Measurements from ENCODE around the gene DRD1.

GRCh38 chr5:175483337-175483736 lies 39.4 kb upstream of the DRD1 start:
- TF ChIP-seq, protein P1, sequence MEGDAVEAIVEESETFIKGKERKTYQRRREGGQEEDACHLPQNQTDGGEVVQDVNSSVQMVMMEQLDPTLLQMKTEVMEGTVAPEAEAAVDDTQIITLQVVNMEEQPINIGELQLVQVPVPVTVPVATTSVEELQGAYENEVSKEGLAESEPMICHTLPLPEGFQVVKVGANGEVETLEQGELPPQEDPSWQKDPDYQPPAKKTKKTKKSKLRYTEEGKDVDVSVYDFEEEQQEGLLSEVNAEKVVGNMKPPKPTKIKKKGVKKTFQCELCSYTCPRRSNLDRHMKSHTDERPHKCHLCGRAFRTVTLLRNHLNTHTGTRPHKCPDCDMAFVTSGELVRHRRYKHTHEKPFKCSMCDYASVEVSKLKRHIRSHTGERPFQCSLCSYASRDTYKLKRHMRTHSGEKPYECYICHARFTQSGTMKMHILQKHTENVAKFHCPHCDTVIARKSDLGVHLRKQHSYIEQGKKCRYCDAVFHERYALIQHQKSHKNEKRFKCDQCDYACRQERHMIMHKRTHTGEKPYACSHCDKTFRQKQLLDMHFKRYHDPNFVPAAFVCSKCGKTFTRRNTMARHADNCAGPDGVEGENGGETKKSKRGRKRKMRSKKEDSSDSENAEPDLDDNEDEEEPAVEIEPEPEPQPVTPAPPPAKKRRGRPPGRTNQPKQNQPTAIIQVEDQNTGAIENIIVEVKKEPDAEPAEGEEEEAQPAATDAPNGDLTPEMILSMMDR (IDR thresholded peaks at IDR 0.05 in 2 of 3, conservative IDR thresholded peaks at IDR 0.05 in 1 of 3; ENCODE audit: borderline replicate concordance in 1 of 3, insufficient read depth in 1 of 3, low read depth in 2 of 3, low read length in 2 of 3) = no peak
- TF ChIP-seq EZH2 (IDR thresholded peaks at IDR 0.05) = no peak
- TF ChIP-seq EGR1 (IDR thresholded peaks at IDR 0.05; ENCODE audit: low read depth) = no peak
- no peak for TF ChIP-seq POLR2A (IDR thresholded peaks at IDR 0.05; ENCODE audit: borderline replicate concordance, extremely low read depth, insufficient read depth, insufficient read length)
- no peak for TF ChIP-seq SRF (IDR thresholded peaks at IDR 0.05; ENCODE audit: low read depth)
- TF ChIP-seq JUND (IDR thresholded peaks at IDR 0.05) = no peak
- TF ChIP-seq RAD21 (IDR thresholded peaks at IDR 0.05; ENCODE audit: low read depth) = no peak
- no peak for TF ChIP-seq POLR2AphosphoS5 (IDR thresholded peaks at IDR 0.05; ENCODE audit: low read depth, low read length)
- no peak for TF ChIP-seq ELF1 (IDR thresholded peaks at IDR 0.05; ENCODE audit: borderline replicate concordance, low read depth)
- TF ChIP-seq SIN3A (IDR thresholded peaks at IDR 0.05; ENCODE audit: low read depth) = no peak
- TF ChIP-seq SP1 (IDR thresholded peaks at IDR 0.05; ENCODE audit: low read depth) = no peak
- TF ChIP-seq REST (IDR thresholded peaks at IDR 0.05; ENCODE audit: low read depth) = no peak
- no peak for TF ChIP-seq EZH2phosphoT487 (IDR thresholded peaks at IDR 0.05; ENCODE audit: borderline replicate concordance)

Data from HCT116 (cell line).